Stimulated activated naive CD4-positive, alpha-beta T cell treated with Interleukin-2 at 50 U/mL for 16 hours (primary cell): ENCODE measurements around the gene ELP4.

ENCODE experiments used
- DNase-seq: peaks from one replicate; lab custom pipeline; 2025; lab: John Stamatoyannopoulos, UW

The ELP4 gene

DNA sequence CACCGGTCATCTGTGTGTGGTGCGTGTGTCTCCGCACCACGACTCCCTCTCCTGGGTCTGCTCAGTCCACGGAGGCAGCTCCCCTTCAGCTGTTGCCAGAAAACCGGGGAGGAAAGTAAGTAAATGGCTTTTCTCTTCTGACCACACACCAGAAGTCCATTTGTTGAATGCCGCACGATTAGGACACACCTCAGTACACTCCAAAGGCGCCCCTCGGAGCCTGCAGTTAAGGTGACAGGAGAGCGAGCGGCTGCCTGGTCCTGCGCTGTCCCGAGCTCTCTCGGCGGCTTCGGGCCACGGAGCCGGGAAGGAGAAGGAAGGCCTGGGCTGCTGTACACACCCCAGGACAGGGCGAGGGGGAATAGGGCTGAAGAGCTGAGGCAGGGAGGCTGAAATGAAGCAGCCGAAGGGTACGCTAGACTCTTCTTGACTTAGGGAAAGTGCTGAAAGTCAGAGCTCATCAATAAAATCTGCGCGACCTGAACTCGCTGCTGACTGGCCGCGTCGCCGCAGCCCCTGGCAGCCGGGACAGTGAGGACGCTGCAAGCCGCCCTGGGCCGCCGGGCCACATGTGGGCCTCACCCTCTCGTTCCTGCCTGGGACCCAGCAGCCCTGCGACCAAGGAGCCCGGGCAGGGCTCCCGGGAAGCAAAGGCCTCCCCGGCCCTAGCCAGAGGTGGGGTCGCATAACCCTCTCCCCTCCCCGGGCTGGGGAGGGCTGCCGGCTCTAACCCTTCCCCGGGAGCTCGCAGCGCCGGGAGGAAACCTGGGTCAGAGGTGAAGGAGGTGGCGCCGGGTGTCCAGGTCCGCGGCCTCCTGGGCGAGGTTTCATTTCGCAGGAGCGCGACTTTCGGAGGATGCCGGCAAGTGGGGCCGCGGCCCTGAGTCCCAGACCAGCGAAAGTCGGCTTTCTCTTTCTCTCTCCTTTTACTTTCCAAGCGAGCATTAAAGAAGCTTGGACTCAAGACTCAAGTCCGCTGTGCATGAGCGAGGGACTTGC is 303.1 kb downstream of the ELP4 start:
- no peak for DNase-seq

DNA sequence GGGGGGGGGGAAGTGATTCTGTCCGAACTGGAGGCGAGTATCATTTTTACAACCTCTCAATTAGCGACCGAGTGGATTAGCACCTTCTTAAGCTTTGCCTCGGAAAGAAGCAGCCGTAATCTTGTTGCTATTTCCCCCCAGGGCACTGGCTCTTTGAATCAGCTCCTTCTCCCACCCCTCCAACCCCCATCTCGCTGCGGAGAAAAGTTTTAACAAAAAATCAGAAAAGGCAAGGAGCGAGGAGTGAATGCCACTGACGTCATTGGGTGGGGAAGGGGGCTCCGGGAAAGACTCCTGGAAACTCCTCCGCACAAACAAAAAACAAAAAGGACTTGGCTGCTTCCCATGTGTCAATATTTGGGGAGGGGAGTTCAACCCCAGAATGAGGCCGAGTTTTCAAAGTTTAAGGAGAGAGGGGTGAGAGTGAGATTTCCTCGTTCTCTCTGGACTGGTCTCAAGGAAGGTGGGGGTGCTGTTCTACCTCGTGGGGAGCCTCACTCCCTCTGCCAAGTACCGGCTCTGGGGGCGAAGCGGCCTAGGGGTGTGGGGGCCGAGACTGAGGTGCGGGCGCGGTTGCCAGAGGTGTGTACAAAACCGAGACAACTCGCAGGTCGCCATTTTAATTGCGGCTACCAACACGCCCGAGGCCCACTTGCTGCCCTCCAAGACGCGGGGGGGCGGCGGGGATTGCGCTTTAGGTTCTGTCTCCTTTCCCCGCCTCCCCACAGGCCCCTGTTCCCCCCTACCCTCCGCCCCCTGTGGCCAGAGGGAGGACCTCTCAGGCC is 304.0 kb downstream of the ELP4 start:
- DNase-seq = no peak

DNA sequence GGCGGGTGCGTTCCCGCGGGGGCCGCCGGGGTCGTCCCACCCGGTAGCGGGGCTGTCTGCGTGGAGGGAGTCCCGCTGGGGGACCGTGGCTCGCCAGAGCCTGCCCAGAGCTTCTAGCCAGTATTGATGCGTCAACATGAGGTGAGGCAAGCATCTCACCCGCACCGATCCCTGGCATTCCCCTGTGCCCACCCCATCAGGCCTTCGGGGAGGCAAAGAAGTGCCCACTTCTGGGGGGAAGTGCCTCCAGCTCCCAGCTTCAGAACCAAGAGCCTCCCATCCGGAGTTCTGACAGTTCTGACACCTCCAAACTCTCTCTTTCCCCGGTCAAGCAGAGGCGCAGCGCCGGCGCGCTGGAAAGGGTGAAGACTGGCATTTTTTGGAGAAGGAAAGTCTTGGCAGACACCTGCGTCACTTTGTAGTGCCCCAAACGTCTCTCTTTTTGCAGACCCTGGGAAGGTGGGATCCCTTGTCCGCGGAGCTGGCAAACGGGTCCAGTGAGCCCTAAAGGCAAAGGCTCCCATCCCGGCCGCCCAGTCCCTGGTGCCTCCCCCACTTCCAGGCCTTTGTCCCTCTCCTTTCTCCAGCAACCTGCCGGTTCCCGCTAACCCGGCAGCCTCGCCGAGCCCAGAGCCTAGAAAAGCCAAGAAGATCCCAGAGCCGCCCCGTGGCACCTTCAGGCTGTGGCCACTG is 304.8 kb downstream of the ELP4 start:
- no peak for DNase-seq

DNA sequence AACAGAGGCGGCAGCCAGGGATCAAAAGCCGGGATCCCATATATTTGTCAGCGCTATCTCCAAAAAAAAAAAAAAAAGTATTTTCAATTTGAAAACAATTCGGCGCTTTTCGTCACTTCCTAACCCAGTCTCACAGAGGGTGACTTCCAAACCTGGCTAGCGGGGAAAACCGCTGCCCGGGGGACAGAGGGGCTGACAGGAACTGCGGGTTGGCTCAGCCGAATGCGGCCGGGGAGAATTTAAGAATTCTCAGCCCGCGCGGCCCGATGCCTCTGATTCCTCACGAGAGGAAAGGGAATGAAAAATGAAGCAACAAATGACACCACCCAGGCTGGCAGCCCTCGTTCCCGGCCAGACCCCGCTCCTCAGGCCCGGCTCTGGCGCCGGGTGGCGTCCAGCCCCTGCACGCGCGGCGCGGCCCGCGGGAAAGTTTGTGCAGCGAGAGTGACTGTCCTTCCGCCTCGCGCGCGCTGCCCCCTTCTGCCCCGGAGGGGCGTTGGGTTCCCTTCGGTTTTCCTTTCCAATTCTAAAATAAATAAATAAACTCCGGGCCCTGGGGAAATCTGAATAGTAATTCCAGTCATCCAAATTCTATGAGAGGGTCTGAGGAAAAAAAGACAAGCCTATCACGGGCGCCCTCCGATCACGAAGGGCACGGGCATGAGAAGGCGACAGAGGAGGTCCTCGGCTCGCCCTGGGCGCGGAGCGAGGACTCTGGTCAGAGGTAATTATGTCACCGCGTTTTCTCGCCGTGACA is 306.3 kb downstream of the ELP4 start:
- no peak for DNase-seq

DNA sequence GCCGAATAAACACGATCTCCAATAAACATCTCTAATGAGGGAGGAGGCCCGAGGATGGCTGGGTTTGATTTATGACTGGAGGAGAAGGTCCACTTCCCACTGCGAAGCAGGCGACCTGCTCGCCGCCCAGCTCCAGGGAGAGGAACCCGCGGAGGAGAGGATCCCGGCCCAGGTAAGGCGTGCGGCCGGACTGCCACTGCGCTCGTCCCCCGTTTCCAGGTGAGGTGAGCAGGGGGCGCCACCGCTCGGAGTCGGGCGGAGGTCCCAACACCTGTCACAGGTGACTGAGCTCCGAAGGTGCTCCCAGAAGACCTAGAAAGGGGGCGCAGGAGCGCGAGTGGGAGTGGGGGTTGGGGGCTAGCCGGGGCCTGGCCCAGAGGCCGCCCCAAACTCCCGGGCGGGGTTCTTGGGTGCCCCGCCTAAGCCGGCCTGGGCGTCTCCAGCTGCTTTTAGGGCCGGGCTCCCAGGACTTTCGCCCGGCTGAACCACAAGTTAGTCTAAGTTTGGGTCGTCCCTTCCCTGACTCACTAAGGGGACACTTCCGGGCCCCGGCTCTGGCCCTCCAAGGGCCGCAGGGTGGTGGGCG is 307.0 kb downstream of the ELP4 start:
- no peak for DNase-seq

DNA sequence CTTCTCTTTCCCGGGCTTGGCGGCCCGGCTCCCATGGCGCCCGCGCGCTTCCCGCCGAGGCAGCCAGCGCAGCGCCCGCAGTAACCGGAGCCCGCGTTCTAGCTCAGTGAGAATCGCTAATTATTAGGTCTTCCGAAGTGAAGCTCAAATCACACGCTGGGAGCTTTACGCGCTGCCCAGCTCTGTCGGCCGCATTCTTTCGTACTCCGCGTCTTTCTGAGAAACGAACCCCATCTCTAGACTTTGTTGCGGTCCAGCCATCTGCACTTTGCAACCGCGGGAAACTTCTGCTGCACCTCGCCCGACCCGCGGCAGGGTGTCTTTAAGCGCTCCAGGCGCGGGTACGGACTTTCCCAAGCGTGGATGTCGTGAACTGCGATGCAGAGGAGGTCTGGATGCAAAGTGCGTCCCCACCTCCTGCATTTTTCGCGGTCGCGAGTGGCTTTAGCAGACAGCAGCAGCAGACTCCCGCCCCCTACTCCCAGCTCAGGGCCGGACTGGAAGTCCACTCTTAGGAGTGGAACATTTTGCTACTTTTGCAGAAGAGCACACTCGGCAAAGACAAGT is 307.6 kb downstream of the ELP4 start:
- no peak for DNase-seq

DNA sequence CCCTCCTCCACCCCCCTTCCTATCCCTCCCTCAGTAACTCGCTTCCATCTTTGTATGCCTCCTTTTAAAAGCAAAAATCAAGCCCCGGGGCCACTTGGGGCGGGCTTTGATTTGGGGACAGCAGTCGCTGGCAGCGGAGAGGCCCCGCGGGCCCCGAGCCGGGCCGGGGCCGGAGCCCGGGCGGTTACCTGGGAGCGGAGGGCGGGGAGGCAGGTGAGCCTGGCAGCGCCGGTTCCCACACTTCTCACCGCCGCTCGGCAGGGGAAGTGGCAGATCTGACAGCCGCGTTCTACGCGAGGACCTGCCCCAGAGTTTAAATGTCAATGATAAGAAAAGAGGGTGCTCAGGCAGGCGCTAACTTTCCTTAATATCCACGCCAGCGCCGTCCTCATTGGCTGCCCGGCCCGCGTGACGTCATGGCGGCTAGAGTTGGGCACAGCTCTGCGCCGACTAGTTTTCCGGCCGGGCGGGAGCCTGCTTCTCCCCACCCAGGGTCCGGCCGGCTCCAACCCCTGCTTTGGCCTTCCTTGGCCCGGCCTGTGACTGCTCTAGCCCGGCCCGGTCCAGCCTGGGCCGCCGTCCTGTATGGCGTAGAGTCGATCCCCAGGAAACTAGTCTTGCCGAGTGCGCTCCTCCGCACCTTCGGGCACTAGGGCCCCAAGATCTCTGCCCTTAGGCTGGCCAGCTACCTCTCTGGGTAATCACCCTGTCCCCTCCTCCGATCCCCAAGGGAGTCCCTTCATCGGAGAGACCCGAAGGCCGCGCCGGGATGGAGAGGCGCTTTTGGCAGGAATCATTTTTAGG is 308.3 kb downstream of the ELP4 start:
- no peak for DNase-seq

DNA sequence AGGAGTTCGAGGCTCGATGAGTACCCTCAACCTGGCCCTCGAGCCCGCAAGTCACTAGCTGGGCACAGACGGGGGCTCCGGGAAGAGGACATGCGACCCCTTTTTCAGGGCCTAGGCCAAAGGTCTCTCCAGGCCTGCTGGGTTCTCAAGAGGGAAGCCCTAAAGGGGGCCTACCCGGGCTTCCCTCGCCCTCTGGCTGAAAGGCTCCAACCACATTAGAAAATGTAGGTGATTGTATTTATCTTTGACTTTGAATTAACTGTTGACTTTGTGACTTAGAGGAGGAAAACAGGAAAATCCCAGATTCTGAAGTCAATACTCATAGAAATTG is 308.8 kb downstream of the ELP4 start:
- no peak for DNase-seq

DNA sequence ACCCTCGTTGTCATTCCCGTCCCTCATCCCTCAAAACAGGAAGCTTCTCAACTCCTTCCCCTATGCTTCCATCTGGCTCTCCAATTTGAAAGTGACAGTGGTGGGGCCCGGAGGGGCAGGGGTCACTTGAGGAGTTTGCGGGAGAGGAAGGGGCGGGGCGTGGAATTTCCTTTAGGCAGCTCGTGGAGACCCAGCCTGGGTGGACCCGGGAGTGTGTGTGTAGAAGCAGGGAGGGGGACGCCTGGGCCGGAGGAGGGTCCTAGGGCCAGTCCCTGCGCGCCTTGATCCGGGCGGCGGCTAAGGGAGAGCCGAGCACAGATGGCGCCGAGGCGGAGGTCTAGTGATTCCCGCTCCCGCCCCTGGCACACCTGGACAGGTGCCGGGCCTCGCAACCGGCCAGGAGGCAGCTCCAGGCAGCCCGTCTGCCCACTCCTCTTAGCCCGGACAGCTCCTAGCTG is 309.3 kb downstream of the ELP4 start:
- DNase-seq = no peak

DNA sequence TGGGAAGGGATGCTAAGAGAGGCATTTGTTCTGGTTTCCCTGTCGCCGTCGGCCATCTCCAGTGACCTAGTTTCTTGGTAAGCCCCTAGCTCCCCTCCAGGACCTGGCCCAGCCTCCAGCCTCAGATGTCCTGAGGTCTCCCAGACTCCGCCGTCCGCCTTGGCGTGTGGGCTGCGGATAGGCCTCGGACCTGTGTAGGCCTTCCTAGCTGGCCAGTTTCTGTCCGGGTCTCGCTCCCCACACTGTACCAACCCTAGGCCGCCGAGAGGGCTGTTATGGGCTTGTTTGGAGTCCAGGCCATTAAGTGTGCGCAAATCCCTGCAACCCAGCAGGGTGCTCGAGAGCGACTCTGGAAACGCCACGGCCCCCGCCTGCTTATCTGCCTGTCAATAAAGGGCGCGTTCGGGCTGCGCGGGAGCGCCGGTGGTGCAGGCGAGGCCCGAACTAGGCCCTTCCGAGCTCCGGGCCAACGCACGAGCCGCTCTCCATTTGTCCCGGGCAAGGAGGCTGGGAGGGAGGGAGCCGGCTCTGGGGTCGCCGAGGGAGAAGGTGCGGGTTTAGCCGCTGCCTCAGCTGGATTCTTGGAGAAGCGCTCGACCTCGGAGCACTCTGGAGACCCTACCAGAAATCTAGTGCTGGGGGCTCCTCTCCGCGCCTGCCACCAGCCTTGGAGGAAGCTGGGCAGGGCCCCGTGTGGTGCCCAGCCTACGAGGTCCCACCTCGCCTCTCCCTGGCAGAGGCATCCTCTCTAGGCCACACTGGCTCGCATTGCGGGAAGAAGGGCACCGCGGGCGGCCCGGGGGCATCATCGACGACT is 310.3 kb downstream of the ELP4 start:
- DNase-seq = no peak

DNA sequence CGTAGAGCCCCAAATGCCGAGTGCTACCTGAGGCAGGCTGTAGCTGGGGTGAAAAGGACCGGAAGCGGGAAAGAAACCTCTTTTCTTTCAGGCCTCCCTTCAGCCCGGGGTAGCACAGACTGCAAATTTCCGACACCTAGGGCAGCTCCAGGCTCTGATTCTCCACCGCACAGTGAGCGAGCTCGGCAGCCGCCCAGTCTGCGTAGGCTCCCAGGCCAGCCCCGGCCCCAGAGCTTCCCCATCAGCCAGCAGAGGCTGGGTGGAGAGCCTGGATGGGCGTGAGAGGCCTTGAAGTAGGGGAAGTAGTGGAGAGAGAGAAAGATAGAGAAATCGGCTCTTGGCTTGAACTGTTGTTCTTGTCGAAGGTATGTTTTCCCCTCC is 310.9 kb downstream of the ELP4 start:
- DNase-seq = no peak

DNA sequence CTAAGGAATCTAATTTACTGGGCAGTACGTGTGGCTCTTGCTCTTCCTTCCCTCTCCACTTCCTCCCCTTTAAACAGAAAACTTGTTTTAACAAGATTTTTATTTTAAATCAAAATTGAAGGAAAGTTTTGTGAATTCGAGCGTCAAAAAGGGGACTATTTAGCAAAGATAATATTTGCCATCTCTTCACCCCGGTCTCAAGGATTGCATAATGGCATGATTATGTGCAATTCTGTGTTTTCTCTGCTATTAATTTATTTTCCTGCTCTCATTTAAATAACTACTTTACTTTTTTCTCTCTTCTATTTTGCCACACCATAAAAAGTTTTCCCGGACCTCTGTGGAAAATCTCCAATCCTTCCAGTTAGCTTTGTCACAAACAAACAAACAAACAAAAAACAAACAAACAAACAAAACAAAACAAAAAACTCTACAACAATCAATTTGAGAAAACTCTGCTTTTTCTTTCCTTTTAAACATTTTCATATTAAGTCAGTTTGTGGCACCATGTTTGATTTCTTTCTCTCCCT is 311.7 kb downstream of the ELP4 start:
- DNase-seq = no peak

DNA sequence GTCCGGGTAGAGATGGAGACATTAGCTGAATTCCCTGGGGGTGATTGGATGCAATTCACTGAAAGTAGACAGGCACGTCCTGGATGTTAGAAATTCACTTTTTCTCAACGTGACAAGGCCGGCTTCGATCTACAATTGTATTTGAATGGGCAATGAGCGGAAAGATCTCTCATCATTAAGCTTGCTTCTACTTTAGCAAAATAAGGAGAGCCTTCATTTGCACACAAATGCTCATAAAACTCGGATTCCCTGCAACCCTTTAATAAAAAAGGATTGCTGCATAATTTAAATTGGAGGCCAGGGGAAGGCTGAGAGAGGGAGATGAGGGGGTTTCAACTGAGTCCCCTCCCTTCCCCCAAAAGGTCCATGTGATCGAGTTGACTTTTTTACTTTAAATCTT is 312.2 kb downstream of the ELP4 start:
- no peak for DNase-seq

DNA sequence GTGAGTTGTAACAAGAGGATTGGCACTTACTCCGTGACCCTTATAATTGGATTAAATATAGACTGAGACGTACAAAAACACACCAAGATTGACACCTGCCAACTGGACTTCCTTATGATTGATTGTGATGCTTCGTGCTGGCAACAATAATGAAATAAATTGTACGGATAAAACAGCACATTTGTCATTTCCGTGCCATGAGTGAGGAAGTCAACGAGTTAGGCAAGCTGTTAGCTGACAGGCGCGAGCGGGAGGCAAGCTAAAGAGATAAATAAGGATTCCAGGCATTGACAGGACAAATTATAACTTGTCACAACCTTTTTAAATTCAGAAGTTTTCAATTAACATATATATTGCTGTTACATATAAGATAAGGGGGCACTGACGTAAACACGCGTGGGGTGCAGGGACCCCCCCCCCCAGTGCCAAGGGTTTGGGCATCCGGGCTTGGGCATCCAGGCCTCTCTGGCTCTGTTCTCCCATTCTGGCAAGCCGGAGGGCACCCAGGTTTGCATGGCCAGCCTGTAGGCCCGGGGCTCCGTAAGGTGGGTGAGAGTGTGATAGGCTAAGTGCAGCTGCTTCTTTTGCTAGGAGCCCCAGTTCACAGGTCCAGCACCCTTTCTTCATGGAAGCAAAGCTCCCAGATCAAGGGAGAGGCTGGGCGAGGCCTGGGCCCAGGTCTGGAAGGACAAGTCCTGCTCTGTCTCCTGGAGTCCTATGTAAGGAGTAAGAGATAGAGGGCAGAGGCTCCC is 312.8 kb downstream of the ELP4 start:
- DNase-seq = no peak

DNA sequence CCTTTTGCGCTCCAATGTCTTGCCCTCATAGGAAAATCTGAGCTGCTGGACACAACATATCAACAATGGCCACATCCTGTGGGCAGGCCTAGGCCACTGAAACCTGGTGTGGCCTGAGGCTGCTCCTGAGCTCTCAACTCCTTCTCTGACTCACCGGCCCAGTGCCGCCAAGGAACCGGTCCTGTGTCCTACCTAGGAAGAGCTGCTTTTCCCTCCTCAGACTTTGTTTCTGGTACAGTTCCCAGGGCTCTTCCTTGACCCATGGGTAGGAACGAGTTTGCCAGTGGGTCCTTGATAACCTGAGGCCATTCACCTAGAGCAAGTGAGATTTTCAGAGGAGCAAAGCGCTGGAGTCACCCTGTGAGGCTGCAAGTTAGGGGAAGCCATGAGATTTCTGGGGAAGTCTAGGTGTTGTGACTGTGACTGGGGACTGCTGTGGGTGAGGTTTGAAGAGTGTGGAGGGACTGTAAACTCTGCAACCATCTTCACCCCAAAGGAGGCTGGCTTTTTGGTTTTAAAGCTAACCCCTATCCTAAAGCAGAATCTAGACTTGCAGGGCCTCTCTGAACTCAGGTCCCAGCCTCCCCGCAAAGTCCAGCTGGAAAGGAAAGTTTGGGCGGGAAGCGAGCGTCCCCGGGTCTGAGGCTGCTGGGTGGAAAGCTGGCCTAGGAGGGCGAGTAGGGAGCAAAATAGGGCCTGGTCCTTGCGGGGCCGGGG is 313.5 kb downstream of the ELP4 start:
- DNase-seq = no peak

DNA sequence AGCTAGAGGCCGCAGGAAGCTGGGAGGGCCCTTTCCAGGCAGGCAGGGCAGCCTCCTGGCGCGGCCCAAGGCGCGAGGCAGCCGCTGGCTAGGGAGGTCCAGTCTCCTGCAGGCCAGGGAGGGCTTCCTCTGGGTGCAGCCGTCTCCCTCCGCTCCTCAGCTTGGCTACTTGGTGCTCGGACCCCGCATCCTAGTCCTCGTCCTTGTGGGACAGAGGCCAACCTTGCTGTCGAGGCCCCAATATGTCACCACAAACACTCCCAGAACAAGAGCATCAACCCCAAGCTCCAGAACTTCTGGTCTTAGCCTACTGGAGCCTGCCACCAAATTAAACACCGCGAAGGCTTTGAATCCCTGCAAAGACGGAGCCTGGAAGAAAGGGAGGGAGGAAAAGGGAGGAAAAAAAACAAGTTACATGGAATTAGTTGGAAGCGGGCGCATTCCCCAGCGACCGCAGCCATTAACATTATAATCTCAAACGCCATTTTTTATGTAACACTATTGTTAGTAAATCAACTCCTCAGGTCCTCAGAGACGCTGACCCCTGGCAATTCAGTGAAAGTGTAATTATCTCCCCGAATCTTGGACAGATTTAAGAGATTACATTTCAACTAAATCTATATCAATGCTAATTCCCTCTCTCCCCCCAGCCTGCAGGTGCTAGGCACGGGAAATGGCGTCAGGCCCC is 314.2 kb downstream of the ELP4 start:
- DNase-seq = no peak

DNA sequence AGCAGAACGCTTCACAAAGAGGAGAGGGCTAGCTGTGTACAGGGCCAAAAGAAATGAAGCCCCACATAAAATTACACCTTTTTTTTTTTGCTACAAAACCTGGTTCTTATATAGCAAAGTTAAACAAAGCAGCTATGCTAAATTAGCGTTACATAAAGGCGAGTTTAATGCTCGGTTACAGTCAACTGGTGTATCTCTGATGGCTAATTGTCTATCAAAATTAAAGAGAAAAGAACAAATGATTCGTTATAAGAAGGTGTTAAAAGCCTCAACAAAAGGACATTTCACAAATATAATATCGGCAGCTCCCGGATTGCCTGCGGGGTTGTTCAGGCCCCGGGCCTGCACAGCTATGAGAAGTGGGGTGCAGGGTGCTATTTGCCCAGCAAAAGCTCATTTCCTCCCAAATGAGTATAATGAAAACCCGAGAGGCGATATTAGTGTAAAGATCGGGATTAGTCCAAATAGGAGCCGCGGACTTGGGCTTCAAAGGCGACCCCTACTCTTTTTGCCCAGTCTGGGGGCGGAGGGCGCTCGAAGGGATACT is 314.8 kb downstream of the ELP4 start:
- DNase-seq = no peak
